ENCODE data around the gene MDM1. TPM values are rescaled to one million over a fixed set of nuclear protein-coding genes. Genes with fewer than 3 reads are reported as not detected.

The MDM1 gene
- total and polyA plus RNA-seq, 2 of the 13 experiments (the other 11 are each of a cell fraction or from before 2014, with no cell fraction given), result 4.6 to 15.2 TPM

- TF ChIP-seq UBTF (CRISPR knock-in tag; IDR thresholded peaks at IDR 0.05), result peak; percentile 94
- no peak for TF ChIP-seq GATA4 (IDR thresholded peaks at IDR 0.05; ENCODE audit: borderline replicate concordance, low read depth)
- no peak for TF ChIP-seq REXO4 (CRISPR knock-in tag; IDR thresholded peaks at IDR 0.05; ENCODE audit: borderline replicate concordance)
- TF ChIP-seq ZNF607 (CRISPR knock-in tag; IDR thresholded peaks at IDR 0.05; ENCODE audit: borderline replicate concordance), result peak; percentile 47; the same call in 1 of the 2 replicates
- peak; percentile 64 for TF ChIP-seq SP4 (CRISPR knock-in tag; IDR thresholded peaks at IDR 0.05)
- no peak for TF ChIP-seq ZBTB33 (CRISPR knock-in tag; IDR thresholded peaks at IDR 0.05)
- peak; percentile 69 for TF ChIP-seq HDAC1 (CRISPR knock-in tag; IDR thresholded peaks at IDR 0.05)
- peak; percentile 55 for TF ChIP-seq RBM39 (IDR thresholded peaks at IDR 0.05; ENCODE audit: low read depth, low read length, poor library complexity, severe bottlenecking)
- peak; percentile 52 for TF ChIP-seq GATAD2A (CRISPR knock-in tag; IDR thresholded peaks at IDR 0.05)
- peak; percentile 44; the same call in 1 of the 2 replicates for TF ChIP-seq ZNF362 (CRISPR knock-in tag; IDR thresholded peaks at IDR 0.05; ENCODE audit: borderline replicate concordance)
- TF ChIP-seq ZNF101 (CRISPR knock-in tag; IDR thresholded peaks at IDR 0.05; ENCODE audit: borderline replicate concordance, low read depth), result no peak
- TF ChIP-seq ATF2 (CRISPR knock-in tag; IDR thresholded peaks at IDR 0.05), result no peak; the same call in 1 of the 2 replicates
- TF ChIP-seq ZNF296 (CRISPR knock-in tag; conservative IDR thresholded peaks at IDR 0.05), result no peak
- no peak for TF ChIP-seq MED8 (CRISPR knock-in tag; IDR thresholded peaks at IDR 0.05; ENCODE audit: insufficient replicate concordance)
- no peak for TF ChIP-seq ZNF879 (CRISPR knock-in tag; IDR thresholded peaks at IDR 0.05)
- no peak; the same call in 1 of the 2 replicates for TF ChIP-seq ZNF333 (CRISPR knock-in tag; IDR thresholded peaks at IDR 0.05; ENCODE audit: borderline replicate concordance)
- no peak for TF ChIP-seq ZNF775 (CRISPR knock-in tag; IDR thresholded peaks at IDR 0.05; ENCODE audit: borderline replicate concordance)
- TF ChIP-seq CAMTA2 (CRISPR knock-in tag; IDR thresholded peaks at IDR 0.05; ENCODE audit: borderline replicate concordance), result no peak
- TF ChIP-seq FOXP1 (IDR thresholded peaks at IDR 0.05), result no peak
- TF ChIP-seq FOXP1 (CRISPR knock-in tag; IDR thresholded peaks at IDR 0.05), result no peak
- TF ChIP-seq SOX6 (IDR thresholded peaks at IDR 0.05), result no peak
- peak; percentile 69 for TF ChIP-seq SOX6 (CRISPR knock-in tag; IDR thresholded peaks at IDR 0.05)
- TF ChIP-seq MXD1 (CRISPR knock-in tag; IDR thresholded peaks at IDR 0.05), result no peak
Observed at GRCh38 chr12:68364893-68365725, 32.9 kb upstream of the MDM1 start (continued).
